Adipose tissue (tissue), 3 donors: ENCODE results near the gene PLD1. TPM values are rescaled to one million over a fixed set of nuclear protein-coding genes. Genes with fewer than 3 reads are reported as not detected.
"Not testable (repeated sequence)": the region's sequence is repeated elsewhere in the genome, so short reads cannot be mapped to it uniquely, and the experiment has no call there.

Source experiments
- H3K27ac ChIP-seq: one replicate; pipeline ENCODE4 v1.5.1; 2013; ENCODE audit warnings: low read depth, low read length
- WGBS, 3 donors: extraction: QIAGEN DNeasy Blood & Tissue Kit; methylation state at CpG; one replicate each; pipeline ENCODE4 v1.1.7; 2013; 5-methylcytosine and 5-hydroxymethylcytosine counted together
- polyA plus RNA-seq, 3 donors: library from polyadenylated mRNA; stranded (reverse); fragments of 200-250 nt; gene quantifications; one replicate each; pipeline ENCODE4 v1.2.3, GENCODE V29; 2013
- donor health status: healthy with polysubstance abuse.
- donor health status: Bipolar disorder and iron deficiency.
- donor health status: healthy.

Gene PLD1, protein sequence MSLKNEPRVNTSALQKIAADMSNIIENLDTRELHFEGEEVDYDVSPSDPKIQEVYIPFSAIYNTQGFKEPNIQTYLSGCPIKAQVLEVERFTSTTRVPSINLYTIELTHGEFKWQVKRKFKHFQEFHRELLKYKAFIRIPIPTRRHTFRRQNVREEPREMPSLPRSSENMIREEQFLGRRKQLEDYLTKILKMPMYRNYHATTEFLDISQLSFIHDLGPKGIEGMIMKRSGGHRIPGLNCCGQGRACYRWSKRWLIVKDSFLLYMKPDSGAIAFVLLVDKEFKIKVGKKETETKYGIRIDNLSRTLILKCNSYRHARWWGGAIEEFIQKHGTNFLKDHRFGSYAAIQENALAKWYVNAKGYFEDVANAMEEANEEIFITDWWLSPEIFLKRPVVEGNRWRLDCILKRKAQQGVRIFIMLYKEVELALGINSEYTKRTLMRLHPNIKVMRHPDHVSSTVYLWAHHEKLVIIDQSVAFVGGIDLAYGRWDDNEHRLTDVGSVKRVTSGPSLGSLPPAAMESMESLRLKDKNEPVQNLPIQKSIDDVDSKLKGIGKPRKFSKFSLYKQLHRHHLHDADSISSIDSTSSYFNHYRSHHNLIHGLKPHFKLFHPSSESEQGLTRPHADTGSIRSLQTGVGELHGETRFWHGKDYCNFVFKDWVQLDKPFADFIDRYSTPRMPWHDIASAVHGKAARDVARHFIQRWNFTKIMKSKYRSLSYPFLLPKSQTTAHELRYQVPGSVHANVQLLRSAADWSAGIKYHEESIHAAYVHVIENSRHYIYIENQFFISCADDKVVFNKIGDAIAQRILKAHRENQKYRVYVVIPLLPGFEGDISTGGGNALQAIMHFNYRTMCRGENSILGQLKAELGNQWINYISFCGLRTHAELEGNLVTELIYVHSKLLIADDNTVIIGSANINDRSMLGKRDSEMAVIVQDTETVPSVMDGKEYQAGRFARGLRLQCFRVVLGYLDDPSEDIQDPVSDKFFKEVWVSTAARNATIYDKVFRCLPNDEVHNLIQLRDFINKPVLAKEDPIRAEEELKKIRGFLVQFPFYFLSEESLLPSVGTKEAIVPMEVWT
- 10 to 100 TPM in 2 of 3 donors, 1 to 10 TPM in 1; 5.4 to 11.9 (median 10.6) TPM for polyA plus RNA-seq

DNA sequence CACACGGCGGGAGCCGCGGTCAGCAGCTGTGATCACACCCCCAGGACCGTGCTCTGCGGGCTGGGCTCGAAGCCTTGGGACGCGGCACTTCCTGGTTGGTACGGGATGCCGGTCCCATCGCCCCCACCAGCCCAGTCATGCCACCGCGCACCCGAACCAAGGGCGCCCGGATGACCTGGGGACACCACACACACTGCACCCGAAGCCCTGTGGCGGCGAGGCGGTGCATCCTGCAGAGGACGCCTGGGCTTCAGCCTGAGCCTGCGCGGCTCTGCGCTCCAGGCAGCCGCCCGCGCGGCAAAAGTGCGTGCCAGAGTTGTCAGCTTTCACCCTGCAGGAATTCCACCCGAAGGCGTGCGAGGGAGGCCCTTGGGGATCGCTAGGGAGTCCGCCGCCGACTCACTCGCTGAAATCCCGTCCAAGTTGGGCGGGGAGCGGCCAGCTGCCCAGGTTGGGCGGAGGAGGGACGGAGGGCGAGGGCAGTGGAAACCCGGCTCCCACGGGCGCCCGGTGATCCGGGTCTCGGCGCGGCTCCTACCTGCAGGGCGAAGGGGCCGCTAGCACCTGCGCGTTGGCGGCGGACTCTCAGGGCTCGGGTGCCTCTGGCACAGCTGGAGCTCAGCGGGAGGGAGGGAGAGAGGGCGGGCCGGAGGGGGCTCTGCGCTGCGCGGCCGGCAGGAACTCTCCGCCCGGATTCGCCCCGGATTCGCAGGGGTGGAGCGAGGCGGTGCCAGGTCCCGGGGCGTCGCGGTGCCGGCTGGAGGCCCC is at the start of gene PLD1:
TSS of gene PLD1 (minus strand) at position 623 of the 768 bp plus-strand sequence. CDS start 72,432 bp downstream, outside the sequence.
- H3K27ac ChIP-seq = peak within 1 kb of the TSS; percentile 9

DNA sequence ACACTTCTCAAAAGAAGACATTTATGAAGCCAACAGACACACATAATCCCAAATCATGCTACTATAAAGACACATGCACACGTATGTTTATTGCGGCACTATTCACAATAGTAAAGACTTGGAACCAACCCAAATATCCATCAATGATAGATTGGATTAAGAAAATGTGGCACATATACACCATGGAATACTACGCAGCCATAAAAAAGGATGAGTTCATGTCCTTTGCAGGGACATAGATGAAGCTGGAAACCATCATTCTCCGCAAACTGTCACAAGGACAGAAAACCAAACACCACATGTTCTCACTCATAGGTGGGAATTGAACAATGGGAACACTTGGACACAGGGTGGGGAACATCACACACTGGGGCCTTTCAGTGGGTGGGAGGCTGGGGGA is 48.5 kb upstream of the PLD1 start:
- H3K27ac ChIP-seq = not testable (repeated sequence)
- WGBS, 3 donors = 98 to 99% (median 98%) methylated on average over 4 of the region's 4 CpGs

More for the DNA sequence above, at the start of gene PLD1:
- 0% methylated on average over 62 to 78 of the region's 78 CpGs for WGBS, 3 donors

DNA sequence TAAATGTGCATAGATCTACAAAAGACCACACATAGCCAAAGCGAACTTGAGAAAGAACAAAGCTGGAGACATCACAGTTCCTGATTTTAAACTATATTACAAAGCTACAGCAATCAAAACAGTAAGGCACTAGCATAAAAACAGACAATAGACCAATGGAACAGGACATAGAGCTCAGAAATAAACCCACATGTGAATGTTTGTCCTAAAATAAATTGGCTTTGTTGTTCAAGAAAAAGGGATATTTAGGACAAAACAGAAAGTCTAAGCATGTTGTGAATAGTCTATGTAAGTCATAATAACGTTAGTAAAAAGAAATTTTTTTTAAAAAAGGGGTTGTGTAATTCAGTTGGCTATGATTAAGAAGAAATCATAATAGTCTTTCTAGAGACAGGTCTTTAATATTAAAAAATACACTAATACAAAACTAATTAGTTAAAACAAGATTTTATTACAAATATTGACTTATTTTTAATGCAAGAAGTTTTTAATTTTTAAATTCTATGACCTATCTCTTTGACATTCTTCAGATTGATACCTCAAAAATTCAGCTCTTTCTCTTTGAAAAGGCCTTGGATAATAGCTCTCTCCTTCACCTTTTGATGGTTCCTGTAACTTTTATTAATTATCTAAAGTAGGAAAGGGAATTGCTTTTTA is 44.5 kb upstream of the PLD1 start:
- no peak overlapping the region for H3K27ac ChIP-seq
- WGBS, 3 donors = 90 to 93% (median 93%) methylated on average over 2 of the region's 2 CpGs

DNA sequence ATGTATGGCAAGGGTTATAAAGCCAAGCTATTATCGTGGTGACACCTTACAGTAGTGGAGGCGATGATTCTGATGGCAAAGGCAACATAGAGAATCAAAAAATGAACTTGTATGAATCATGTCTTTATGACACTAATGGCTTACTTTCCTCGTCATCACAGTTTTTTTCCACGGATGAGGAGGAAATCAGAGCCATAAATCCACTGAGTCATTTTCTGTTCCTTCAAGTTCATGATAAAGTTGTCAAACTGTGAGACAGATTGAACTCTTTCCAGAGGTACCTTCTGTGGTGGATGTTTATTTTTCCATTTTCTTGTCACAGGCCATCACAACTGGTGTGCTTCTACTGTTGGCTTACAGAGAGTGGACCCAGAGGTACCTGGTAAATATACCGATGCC is 41.4 kb upstream of the PLD1 start:
- no peak overlapping the region for H3K27ac ChIP-seq
- 37 to 77% (median 75%) methylated on average over 5 of the region's 5 CpGs for WGBS, 3 donors

DNA sequence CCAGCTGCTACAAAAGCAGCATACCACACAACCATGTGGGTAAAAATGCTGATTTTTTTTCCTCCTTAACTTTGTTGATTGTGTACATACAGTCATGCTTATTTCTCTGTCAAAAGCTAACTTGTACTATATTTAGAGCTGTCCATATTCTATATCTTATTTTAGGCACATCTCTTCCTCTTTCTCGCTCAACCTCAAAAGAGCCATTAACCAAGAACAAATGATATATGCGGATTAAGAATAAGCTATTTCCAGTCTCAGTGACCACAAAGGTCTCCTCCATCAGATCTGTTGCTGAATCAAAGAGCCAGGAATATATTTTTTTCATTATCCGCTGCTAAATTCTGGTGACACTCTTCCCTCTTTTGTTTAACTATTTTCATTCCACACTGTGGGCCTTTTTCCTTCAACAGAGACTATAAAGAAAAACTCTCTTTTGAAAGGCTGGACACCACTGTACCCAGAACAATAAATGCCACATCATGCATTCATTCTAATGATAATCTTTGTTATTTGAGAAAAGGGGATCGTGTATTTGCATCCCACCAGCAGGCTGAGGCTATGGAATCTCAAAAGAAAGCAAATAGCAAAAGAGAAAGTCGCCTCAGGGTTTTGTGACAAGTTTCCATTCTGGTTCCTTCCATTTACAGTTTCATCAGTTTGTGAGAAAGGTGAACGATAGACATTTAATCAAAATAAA is 40.8 kb upstream of the PLD1 start:
- no peak overlapping the region for H3K27ac ChIP-seq
- WGBS, 3 donors = 70 to 80% (median 75%) methylated on average over 6 of the region's 6 CpGs

DNA sequence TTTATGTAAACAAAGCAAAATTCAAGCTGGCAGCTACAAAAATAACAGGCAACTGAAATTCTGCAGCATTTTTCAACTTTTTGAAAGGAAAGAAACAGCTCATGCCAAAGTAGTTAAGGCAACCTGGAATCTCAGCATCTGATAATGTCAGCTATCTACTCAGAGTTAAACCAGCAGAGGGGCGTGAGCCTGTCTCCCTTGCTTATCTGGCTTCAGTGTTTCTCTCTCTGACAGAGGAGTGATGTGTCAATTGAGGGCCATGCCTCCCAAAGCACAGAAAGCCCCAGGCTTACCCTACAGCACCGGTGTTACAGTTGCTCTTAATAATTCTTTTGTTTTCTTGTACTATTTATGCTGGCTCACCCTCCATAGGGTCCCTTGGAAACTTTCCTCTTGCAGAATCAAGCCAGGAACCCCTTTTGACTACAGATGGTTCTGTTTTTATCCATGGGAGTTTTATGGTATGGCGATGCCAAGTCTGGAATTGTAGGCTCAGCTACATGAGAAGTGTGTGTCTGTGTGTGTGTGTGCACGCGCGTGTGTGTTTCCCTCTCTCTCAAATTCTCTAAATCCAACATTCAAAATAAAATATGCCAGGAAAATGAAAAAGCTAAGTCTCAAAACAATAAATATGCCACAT is 40.2 kb upstream of the PLD1 start:
- no peak overlapping the region for H3K27ac ChIP-seq
- 80 to 83% (median 81%) methylated on average over 6 of the region's 6 CpGs for WGBS, 3 donors

DNA sequence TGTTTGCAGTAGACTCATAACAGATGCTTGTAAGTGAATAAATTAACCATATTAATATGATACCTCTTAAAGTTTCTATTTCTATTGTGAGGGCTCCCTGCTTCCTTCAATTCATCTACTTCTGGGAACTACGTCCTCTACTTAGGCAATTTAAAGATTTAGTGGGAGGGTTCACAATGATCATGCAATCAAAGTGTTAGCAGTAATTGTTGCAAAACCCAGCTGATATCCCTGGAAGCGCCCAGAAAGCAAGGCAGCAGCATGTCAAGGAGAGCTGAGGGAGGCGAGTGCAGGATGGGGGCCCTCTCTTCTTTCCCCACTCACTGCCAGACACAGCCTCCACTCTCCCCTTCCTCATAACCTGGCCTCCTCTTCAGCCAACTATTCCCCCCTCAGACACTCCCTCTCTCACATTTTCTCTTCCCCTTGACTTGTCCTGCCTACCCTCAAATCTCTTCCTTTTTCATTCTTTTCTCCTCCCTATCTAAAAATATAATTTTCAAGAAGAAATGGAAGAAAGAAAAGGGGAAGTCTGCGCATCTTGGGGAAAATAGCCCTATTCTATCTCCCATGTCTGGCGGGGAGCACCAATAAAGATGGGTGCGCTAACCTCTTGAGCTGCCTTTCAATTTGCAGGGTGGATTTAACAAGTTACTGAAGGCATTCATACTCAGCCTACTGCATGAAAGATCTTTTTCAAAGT is 39.5 kb upstream of the PLD1 start:
- 68 to 95% (median 73%) methylated on average over 6 of the region's 6 CpGs for WGBS, 3 donors
- H3K27ac ChIP-seq = no peak overlapping the region

DNA sequence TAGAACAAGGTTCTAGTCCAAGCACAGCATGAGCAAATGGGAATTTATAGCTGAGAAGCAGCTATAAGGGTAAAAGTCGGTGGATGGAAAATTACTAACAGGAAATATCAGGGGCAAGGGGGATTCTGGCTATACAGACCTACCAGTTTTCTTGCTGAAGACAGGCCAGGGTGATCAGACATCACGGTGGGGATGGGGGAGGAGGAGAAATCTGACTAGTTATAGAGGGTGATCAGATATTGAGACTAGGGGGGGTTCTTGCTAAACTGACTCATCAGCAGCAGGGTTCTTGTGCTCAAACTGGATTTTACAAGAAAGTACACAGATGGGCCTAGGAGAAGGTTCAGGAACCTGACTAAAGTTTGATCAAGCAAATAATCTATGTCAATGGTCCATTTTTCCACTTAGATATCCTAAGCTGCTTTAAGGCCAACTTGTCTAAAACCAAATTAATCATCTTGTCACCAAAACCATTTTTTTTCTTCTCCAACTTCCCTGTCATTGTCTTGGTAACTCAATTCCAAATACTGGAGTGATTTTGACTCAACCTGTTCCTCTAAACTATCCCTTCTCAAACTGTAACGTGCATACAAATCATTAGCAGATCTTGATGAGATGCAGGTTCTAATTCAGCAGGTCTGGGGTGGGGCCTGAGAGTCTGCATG is 37.4 kb upstream of the PLD1 start:
- WGBS, 3 donors = 68 to 89% (median 78%) methylated on average over 3 of the region's 3 CpGs
- no peak overlapping the region for H3K27ac ChIP-seq

DNA sequence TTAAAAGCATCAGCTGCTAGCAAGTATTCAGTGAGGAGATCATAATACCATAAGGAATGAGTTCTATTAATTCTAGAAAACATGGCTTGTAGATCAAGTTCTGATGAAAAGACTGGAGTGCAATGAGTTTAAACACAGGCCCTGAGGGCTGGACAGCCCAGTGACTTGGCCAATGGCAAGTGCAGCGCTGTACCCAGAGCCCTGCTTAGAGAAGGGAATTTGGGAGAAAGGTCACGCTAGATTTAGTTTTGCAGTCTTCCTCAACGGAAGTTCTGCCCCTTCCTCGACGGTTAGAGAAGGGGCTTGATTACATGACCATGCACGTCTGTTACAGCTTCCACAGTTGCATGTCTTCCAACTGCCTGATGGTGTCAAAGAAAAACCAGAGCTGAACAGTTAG is 36.9 kb upstream of the PLD1 start:
- H3K27ac ChIP-seq = no peak overlapping the region
- WGBS, 3 donors = 63 to 90% (median 72%) methylated on average over 6 of the region's 6 CpGs

DNA sequence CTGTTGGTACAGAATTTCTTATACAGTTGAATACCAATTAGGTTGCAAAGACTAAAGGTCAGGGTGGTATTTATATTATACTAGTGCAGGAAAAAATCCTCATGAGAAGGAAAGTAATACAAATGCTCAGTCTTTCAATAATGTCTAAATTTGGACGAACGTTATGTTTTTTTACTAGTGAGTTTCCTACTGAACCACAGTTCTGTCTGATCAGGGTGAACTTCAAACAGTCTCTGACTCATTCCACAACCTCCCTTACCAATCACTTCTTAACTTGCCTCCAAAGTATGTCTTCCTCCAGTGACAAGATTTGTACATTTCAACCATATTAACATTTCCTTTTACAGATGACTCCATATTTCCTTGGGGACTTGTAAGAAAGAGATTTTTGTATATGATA is 36.3 kb upstream of the PLD1 start:
- WGBS, 3 donors = 63 to 85% (median 69%) methylated on average over 2 of the region's 2 CpGs
- no peak overlapping the region for H3K27ac ChIP-seq

DNA sequence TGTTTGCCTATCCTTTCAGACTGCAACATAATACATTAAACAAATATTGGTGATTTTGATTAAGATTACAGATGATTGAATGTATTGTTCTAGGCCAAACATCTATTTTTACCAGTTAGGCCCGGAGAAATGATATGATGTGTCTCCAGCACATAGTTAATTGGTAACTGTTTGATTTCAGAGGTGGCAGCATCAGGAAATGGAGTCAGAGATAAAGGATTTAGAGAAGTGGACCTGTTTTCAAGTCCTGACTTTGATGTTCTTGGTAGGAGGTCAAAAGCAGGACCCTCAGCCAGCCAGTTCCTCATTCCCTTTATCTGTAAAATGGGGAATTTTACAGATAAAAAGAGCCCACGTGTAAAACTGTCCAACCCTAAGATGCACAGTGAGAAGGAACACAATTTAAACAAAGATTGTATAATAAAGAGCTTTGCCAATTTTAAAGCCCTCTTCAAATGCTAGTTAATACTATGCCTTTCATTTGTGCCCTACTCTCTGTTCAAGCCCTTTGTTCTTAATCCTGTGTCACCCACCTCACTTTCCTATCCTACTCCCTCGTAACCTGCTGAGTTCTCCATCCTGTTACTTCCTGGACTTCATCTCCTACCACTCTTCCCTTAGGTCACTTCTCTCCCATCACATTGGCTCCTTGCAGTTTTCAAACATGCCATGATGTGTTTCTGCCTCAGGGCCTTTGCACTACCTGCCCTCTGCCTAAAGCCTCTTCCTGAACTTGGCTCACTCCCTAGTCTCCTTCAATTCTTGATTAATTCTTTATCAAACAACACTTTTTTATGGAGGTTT is 35.4 kb upstream of the PLD1 start:
- WGBS, 3 donors = 60 to 81% (median 81%) methylated on average over 3 of the region's 3 CpGs

DNA sequence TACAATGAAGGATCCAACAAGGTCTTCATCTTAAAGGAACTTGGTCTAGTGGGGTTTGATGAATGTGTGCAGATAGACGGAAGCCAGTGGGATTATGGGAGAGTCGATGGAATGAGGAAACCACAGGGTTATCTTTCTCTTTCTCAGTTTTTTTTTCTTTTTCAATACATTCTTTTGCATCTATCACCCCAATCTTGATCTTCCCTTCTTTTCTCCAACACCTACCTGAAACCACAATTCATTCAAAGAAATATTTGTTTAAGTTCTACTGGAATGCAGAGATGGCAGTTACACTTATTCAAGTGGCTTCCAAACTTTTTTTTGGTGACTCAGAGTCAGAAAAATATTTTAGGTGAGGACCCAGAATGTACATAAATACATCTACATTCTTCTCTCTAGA is 34.6 kb upstream of the PLD1 start:
- no peak overlapping the region for H3K27ac ChIP-seq
- 86 to 97% (median 92%) methylated on average over 2 of the region's 2 CpGs for WGBS, 3 donors

More for the DNA sequence above, 35.4 kb upstream of the PLD1 start:
- no peak overlapping the region for H3K27ac ChIP-seq

DNA sequence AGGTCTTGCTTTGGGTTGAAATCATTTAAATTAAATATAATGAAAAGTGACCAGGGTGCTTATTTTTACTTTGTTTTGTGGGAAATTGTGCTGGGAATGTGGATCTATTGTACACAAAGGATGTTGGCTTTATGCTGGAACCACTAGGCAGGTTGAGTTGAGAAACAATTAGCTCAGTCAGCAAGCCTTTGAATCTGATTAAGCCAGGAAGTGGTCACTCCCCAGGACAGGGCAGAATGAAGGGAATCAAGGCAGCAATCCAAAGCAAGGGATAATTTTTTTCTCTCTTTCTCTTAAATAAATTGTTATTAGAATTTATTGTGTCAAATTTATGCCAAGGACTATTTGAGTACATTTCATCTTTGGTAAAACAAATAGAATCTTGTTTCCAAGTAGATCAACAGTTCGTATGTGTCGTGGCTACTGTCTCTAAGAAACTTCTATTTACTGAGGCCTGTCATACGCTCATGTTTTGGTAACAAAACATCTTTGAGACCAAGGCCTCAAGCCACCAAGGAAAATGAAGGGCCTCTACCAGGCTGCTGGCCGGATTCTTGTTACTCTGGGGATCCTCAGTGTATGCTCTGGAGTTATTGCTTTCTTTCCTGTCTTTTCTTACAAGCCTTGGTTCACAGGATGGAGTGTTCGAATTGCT is 32.7 kb upstream of the PLD1 start, which contains the start of gene TMEM212:
TSS of gene TMEM212 (plus strand) at position 486 of the 655 bp plus-strand sequence. CDS start at position 521, 35 bp downstream.
- WGBS, 3 donors = 62 to 78% (median 65%) methylated on average over 5 of the region's 5 CpGs
- no peak within 1 kb of the TSS for H3K27ac ChIP-seq

DNA sequence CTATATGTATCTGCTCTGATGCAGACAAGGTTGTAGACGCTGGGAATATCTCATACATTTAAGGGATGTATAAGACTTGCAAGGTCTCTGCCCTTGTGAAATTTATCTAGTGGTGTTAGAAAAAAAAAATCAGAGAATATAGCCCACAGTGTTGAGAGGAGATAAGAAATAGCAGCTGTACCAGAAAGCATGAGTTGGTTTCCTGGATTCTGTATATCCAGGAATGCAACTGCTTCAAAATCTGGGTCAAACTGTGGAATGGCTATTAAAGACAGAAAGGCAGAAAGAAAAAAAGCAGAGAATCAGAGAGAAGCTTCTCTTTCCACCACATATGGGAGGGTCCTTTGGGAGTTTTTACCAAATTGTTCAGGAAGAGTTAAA is 31.3 kb upstream of the PLD1 start:
- WGBS, 3 donors = 41 to 84% (median 74%) methylated on average over 1 of the region's 1 CpG
- H3K27ac ChIP-seq = no peak overlapping the region
